ENCODE results near the gene NCOR2.

The NCOR2 gene

DNA sequence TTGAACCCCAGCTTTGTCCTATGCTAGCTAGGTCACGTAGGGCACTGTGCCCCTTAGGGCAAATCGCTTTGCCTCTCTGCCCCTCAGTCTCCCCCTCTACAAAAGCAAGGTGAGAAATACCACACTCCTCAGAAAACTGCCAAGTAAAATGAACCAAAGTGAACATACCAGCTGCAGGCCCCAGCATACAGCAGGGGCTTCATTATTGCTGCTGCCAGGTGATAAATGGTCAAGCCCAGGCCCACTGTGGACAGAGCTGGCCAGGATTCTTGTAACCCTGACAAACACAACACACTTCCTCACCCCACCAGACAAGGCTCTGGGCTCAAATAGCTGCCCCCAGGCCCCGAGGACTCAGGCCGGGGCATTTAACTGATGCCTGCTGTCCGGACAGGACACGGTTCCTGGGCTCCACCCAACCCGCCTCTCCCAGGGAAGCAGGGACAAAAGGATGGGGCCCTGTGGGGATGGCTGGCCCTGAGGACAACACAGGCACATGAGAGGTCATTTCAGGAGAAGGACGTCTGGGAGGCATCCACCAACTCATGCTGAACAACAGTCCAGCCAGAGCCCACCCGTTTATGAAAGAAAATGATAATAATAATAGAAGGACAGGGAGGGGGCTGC is 36.7 kb downstream of the NCOR2 start:
- TF ChIP-seq, protein P1, sequence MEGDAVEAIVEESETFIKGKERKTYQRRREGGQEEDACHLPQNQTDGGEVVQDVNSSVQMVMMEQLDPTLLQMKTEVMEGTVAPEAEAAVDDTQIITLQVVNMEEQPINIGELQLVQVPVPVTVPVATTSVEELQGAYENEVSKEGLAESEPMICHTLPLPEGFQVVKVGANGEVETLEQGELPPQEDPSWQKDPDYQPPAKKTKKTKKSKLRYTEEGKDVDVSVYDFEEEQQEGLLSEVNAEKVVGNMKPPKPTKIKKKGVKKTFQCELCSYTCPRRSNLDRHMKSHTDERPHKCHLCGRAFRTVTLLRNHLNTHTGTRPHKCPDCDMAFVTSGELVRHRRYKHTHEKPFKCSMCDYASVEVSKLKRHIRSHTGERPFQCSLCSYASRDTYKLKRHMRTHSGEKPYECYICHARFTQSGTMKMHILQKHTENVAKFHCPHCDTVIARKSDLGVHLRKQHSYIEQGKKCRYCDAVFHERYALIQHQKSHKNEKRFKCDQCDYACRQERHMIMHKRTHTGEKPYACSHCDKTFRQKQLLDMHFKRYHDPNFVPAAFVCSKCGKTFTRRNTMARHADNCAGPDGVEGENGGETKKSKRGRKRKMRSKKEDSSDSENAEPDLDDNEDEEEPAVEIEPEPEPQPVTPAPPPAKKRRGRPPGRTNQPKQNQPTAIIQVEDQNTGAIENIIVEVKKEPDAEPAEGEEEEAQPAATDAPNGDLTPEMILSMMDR (IDR thresholded peaks at IDR 0.05; ENCODE audit: insufficient read depth, missing control alignments) = no peak
- FAIRE-seq (no peak), DNase-seq (ENCODE audit: insufficient read length, low spot score) (no peak)

GRCh38 chr12:124529565-124530276 is 37.7 kb downstream of the NCOR2 start:
- DNase-seq (ENCODE audit: insufficient read length, low spot score) = no peak
- TF ChIP-seq, protein P1 (IDR thresholded peaks at IDR 0.05; ENCODE audit: insufficient read depth, missing control alignments) = no peak
- no peak for FAIRE-seq

- no peak for DNase-seq (ENCODE audit: insufficient read length, low spot score)
- TF ChIP-seq, protein P1 (IDR thresholded peaks at IDR 0.05; ENCODE audit: insufficient read depth, missing control alignments) = peak; percentile 13
- FAIRE-seq = no peak
Observed at GRCh38 chr12:124527861-124528561, 39.4 kb downstream of the NCOR2 start.

GRCh38 chr12:124525927-124526692 is 41.3 kb downstream of the NCOR2 start:
- TF ChIP-seq, protein P1 (IDR thresholded peaks at IDR 0.05; ENCODE audit: insufficient read depth, missing control alignments) = no peak
- FAIRE-seq = no peak

GRCh38 chr12:124525455-124525854 is 42.0 kb downstream of the NCOR2 start:
- TF ChIP-seq, protein P1 (IDR thresholded peaks at IDR 0.05; ENCODE audit: insufficient read depth, missing control alignments) = no peak
- no peak for FAIRE-seq
- no peak for DNase-seq (ENCODE audit: insufficient read length, low spot score)

More at GRCh38 chr12:124525927-124526692, 41.3 kb downstream of the NCOR2 start:
- no peak for DNase-seq (ENCODE audit: insufficient read length, low spot score)

DNA sequence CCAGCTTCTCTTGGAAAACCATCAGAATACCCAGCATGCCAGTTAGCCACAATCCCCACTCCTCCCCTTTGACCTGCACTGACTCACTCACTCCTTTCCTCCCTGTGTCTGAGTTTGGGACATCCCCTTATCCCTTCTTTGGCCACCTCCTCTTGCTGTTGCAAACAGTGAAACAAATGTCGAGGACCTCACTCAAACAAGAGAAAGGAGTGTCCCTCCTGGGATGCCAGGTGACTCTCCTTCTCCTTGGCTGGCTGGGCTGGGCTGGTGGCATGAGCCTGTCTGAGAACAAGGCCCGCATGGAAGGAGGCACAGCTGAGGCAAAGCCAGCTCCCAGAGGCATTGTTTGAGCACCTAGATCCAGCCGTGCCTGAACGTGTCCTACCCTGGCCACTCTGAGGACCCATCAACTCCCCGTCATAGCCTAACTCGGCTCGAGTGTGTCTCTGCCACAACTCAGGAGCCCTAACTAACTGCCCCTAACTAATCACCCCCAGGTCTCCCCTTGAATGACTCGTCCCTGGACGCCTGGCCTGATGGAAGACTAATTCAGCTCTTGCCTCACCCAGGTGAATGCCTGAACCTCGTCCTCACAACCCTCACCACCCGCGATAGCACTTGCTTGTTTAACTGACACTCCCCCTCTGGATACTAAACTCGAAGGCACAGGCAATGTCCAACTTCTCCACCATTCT is 43.0 kb downstream of the NCOR2 start:
- TF ChIP-seq, protein P1 (IDR thresholded peaks at IDR 0.05; ENCODE audit: insufficient read depth, missing control alignments) = no peak
- DNase-seq (ENCODE audit: insufficient read length, low spot score) (no peak), FAIRE-seq (no peak)

Measured in D721Med (cell line).